ENCODE results near the gene UBQLN4.
"Not testable (repeated sequence)": the region's sequence is repeated elsewhere in the genome, so short reads cannot be mapped to it uniquely, and the experiment has no call there.

The UBQLN4 gene

DNA sequence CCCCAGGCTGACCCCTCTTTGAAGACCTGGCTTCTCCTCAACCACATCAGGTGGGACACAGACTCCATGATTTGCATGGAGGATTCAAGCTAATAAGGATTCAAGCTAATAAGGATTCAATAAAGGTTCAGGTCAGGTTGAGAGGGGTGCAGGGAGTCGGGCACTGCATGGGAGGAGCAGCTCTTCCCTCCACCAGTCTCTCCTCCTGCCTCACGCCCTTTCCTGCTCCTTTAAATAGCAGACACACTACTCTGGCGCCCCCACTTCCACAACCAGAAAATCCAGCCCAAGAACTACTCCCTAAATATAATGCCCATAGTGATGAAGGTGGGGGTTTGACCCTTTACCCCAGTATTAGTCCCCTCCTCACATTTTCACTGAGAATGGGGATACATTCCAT lies 21.6 kb upstream of the UBQLN4 start:
- DNase-seq = no peak
- peaks cover 0 to 4% of the 10 kb centered on the region in 2 donors for H3K27me3 Mint-ChIP-seq
- no peak for ATAC-seq (replicated peaks)
- no peaks in the 10 kb centered on the region for H3K9me3 Mint-ChIP-seq
- H3K4me1 Mint-ChIP-seq = peaks cover 8 to 15% of the 10 kb centered on the region in 2 donors
- H3K36me3 Mint-ChIP-seq = no peaks in the 10 kb centered on the region
- H3K27ac Mint-ChIP-seq = no peak overlapping the region
- no peak overlapping the region for H3K4me3 Mint-ChIP-seq

DNA sequence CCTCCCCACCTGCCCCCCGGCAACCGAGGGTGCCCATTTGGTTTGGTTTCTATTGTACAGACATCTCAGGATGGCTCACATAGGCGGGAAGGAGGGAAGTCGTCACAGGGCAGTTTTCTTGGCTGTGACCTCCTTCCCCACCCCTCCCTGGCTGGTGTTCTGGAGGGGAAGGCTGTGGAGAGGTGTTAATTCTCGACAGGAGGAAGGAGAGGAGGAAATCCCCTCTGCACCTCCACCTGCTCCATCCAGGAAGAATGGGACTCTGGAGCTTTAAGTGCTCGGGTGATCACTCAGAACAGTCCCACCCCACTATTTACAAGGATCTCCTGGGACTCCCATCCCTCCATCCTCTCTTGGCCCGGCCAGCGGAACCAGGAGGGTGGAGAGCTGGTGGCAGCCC lies 21.1 kb upstream of the UBQLN4 start:
- Mint-ChIP-seq H3K27me3 (peaks cover 0 to 5% of the 10 kb centered on the region in 2 donors), H3K36me3 (no peaks in the 10 kb centered on the region), H3K9me3 (no peaks in the 10 kb centered on the region), H3K4me3 (no peak overlapping the region), H3K27ac (no peak overlapping the region), H3K4me1 (peaks cover 8 to 15% of the 10 kb centered on the region in 2 donors)
- ATAC-seq (replicated peaks) (no peak), DNase-seq (no peak)

DNA sequence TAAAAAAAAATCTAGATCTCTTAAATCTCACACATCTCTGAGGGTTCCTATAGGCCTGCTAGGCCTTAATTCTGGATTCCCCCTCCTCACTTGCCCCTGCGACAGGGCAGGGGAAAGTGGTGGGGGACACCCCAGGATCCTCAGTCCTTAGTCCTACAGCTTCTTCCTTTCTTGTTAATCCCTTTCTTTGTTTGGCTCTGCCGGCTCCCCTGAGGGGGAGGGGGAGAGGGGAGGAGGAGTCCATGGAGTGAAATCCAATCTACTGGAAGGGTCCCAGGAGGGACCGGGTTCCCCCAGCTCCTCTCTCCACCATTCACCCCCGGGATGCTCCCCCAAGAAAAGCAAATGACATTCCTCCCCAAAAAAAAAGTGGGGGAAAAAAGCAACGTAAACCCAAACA lies 20.1 kb upstream of the UBQLN4 start:
- Mint-ChIP-seq H3K4me3 (no peak overlapping the region), H3K27me3 (peaks cover 0 to 5% of the 10 kb centered on the region in 2 donors), H3K9me3 (no peaks in the 10 kb centered on the region), H3K4me1 (peaks cover 8 to 13% of the 10 kb centered on the region in 2 donors), H3K36me3 (no peaks in the 10 kb centered on the region), H3K27ac (no peak overlapping the region)
- ATAC-seq (replicated peaks) = no peak
- no peak for DNase-seq

DNA sequence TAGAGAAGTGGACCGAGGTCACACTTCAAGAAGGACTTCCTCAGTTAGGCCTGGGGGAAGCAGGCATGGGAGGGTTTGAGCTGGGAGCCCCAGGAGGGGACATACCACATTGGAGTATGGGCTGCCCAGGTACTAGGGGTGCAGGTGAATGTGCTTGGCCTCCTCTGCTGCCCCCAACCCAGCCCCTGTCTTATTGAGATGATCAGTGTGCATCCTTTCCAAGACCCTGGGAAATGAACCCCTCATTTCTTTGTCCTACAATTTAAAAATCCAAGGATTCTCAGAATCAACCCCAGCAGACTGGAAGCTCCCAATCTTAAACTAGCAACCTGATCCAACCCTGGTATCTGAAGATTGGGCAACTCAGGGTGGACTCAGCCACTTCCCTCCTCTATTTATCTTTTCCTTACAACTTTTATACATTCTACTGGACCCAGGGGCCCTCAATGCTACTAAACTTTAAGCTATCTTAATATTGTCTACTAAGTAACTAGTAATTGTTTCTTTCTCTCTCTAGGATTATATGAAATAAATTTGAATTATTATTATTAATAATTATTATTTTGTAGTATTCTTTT lies 19.6 kb upstream of the UBQLN4 start:
- DNase-seq = no peak
- H3K27me3 Mint-ChIP-seq = peaks cover 0 to 5% of the 10 kb centered on the region in 2 donors
- peaks cover 8 to 12% of the 10 kb centered on the region in 2 donors for H3K4me1 Mint-ChIP-seq
- no peak overlapping the region for H3K27ac Mint-ChIP-seq
- no peaks in the 10 kb centered on the region for H3K36me3 Mint-ChIP-seq
- no peak overlapping the region for H3K4me3 Mint-ChIP-seq
- ATAC-seq (replicated peaks) = no peak
- no peaks in the 10 kb centered on the region for H3K9me3 Mint-ChIP-seq

DNA sequence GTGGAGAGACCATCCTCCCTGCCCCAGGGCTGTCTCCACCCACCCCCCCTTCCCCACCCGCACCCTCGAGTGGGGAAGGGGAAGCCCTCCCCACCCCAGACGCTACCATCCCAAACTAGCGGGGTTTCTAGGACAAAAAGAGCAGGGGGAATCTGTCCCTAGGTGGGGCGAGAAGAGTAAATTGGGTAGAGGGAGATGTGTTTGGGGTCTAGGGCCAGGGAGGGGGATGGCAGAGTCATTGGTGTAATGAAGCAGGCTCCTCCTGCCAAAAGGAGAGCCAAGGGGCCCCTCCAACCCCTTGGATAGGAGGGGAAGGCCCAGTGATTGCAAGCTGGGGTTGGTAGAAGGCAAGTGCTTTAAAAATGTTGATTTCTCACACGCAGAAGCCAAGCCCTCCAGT lies 18.7 kb upstream of the UBQLN4 start:
- no peak overlapping the region for H3K27ac Mint-ChIP-seq
- H3K4me3 Mint-ChIP-seq = no peak overlapping the region
- no peaks in the 10 kb centered on the region for H3K36me3 Mint-ChIP-seq
- peaks cover 8 to 10% of the 10 kb centered on the region in 2 donors for H3K4me1 Mint-ChIP-seq
- ATAC-seq (replicated peaks) (no peak), DNase-seq (no peak)
- H3K27me3 Mint-ChIP-seq = peaks cover 0 to 5% of the 10 kb centered on the region in 2 donors
- no peaks in the 10 kb centered on the region for H3K9me3 Mint-ChIP-seq

DNA sequence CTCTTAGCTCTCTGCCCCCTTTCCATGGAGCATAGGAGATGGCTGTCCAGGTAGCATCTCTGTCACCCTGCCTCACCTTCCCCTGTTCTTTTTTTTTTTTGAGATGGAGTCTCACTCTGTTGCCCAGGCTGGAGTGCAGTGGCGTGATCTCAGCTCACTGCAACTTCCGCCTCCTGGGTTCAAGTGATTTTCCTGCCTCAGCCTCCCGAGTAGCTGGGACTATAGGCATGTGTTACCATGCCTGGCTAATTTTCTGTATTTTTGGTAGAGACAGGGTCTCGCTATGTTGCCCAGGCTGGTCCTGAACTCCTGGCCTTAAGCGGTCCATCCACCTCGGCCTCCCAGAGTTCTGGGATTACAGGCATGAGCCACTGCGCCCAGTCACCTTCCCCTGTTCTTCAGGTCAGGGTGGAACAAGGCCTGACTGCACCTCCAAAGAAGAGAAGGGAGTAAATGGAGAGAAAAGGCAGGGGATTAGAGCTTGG lies 17.8 kb upstream of the UBQLN4 start:
- H3K36me3 Mint-ChIP-seq = not testable (repeated sequence)
- H3K4me1 Mint-ChIP-seq = peaks cover 10 to 11% of the 10 kb centered on the region in 2 donors

DNA sequence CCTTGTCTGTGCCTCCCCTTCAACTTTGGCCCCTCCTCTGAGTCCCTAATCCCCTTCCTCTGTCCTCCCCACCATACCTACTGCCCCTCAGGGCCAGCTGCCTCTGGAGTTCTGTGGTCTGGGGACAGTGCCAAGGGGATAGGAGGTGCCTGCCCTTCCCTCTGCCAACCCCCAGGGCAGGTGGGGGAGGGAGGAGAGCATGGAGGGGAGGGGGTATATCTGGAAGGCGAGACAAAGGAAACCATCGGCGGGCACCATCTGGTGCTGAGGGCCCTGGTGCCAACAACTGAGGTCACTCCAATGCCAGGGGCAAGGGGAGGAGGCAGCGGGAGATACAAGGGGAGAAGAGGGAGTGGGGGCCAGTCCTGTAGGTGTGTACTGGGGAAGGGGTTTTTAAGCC lies 16.9 kb upstream of the UBQLN4 start:
- Mint-ChIP-seq H3K27me3 (peaks cover 0 to 5% of the 10 kb centered on the region in 2 donors), H3K36me3 (no peaks in the 10 kb centered on the region), H3K9me3 (no peaks in the 10 kb centered on the region), H3K4me3 (no peak overlapping the region), H3K27ac (no peak overlapping the region), H3K4me1 (peaks cover 8 to 11% of the 10 kb centered on the region in 2 donors)
- DNase-seq (no peak), ATAC-seq (replicated peaks) (no peak)

More for the DNA sequence above, 17.8 kb upstream of the UBQLN4 start:
- DNase-seq; H3K4me3 Mint-ChIP-seq; H3K27ac Mint-ChIP-seq; H3K9me3 Mint-ChIP-seq; ATAC-seq (replicated peaks); H3K27me3 Mint-ChIP-seq: not testable (repeated sequence)

DNA sequence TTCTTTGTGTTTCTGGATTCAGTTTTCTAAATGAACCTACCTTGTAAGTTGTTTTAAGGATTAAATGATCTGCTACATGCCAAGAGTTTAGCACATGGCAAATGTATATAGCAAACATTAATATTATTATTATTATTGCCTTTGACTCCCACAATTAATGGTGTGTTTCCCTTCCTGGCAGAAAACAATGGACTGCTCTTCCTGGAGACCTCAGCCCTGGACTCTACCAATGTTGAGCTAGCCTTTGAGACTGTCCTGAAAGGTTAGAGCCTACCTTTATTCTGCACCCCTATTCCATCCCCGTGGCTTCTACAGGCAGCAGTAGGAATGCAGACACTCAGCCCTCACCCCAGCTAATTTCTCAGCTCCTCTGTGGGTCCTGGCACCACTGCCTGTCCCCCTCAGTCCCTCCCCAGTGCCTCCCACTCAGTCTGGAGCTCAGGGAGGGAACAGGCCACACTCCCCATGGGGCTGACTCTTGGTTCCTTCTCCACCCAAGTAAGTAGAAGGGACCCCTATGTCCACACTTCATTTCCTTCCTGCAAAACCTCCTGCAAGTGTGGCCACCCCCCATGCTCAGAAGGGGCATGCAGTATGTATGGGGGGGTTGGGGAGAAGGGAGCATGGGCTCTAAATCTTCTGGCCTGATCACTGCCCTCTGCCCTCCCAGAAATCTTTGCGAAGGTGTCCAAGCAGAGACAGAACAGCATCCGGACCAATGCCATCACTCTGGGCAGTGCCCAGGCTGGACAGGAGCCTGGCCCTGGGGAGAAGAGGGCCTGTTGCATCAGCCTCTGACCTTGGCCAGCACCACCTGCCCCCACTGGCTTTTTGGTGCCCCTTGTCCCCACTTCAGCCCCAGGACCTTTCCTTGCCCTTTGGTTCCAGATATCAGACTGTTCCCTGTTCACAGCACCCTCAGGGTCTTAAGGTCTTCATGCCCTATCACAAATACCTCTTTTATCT lies 16.2 kb upstream of the UBQLN4 start:
- no peak for DNase-seq
- Mint-ChIP-seq H3K9me3 (no peaks in the 10 kb centered on the region), H3K4me3 (no peak overlapping the region), H3K27me3 (peaks cover 0 to 5% of the 10 kb centered on the region in 2 donors), H3K27ac (no peak overlapping the region), H3K4me1 (peaks cover 4 to 6% of the 10 kb centered on the region in 2 donors), H3K36me3 (no peaks in the 10 kb centered on the region)
- ATAC-seq (replicated peaks) = no peak

DNA sequence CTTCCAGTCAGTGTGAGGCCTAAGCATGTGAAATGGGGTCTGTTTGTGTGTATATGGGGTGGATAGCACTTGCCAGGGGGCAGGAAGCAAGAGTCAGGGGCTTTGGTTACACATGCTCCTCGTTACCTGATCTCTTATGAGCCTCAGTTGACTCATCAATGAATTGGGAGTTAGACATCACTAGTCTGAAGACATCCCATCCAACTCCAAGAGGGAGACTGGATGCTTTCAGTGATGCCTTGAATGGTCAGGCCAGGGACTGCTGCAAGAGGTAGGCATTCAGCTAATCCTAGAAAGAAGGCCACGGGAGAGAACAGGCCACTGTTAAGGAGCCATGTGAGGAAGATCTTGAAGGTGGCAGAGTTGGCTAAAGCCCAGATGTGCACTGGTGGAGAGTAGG lies 13.7 kb upstream of the UBQLN4 start:
- DNase-seq (no peak), ATAC-seq (replicated peaks) (no peak)
- H3K27me3 Mint-ChIP-seq = peaks cover 0 to 5% of the 10 kb centered on the region in 2 donors
- no peaks in the 10 kb centered on the region for H3K9me3 Mint-ChIP-seq
- H3K4me1 Mint-ChIP-seq = peaks cover 3 to 6% of the 10 kb centered on the region in 2 donors
- no peak overlapping the region for H3K27ac Mint-ChIP-seq
- H3K36me3 Mint-ChIP-seq = no peaks in the 10 kb centered on the region
- no peak overlapping the region for H3K4me3 Mint-ChIP-seq

DNA sequence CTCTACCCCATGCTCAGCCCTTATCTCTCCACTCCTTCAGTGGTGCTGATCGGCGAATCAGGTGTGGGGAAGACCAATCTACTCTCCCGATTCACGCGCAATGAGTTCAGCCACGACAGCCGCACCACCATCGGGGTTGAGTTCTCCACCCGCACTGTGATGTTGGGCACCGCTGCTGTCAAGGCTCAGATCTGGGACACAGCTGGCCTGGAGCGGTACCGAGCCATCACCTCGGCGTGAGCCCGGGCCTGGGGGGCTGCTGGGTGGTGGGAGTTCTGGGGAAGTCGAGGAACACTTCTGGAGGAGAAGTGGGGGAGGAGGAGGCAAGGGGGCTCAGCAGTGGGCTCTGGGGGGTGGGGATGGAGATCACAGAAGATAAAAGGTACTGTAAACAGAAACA lies 12.3 kb upstream of the UBQLN4 start:
- no peaks in the 10 kb centered on the region for H3K9me3 Mint-ChIP-seq
- no peak for DNase-seq
- peaks cover 0 to 5% of the 10 kb centered on the region in 2 donors for H3K27me3 Mint-ChIP-seq
- peaks cover 5 to 6% of the 10 kb centered on the region in 2 donors for H3K4me1 Mint-ChIP-seq
- ATAC-seq (replicated peaks) = no peak
- H3K4me3 Mint-ChIP-seq = no peak overlapping the region
- H3K27ac Mint-ChIP-seq = no peak overlapping the region
- H3K36me3 Mint-ChIP-seq = no peaks in the 10 kb centered on the region

DNA sequence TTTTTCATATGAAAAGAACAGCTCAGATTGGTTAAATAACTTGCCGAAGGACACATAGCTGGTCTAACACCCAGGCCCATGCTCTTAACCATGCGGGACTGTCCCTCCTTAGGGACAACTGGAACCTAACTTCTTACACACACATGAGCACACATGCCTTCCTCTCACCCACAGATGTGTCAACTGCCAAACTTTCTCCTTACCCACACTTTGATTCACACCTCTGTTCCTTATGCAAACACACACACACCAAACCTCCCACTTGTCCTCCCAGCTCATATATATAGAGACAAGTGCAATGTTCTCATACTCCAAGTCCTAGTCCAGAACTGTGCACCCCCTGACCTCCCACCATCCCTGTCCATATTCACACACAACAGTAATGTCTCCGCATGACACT lies 11.6 kb upstream of the UBQLN4 start:
- Mint-ChIP-seq H3K4me1 (peaks cover 5 to 6% of the 10 kb centered on the region in 2 donors), H3K27ac (no peak overlapping the region), H3K4me3 (no peak overlapping the region), H3K9me3 (no peaks in the 10 kb centered on the region), H3K36me3 (no peaks in the 10 kb centered on the region), H3K27me3 (peaks cover 0 to 1% of the 10 kb centered on the region in 2 donors)
- DNase-seq (no peak), ATAC-seq (replicated peaks) (no peak)

DNA sequence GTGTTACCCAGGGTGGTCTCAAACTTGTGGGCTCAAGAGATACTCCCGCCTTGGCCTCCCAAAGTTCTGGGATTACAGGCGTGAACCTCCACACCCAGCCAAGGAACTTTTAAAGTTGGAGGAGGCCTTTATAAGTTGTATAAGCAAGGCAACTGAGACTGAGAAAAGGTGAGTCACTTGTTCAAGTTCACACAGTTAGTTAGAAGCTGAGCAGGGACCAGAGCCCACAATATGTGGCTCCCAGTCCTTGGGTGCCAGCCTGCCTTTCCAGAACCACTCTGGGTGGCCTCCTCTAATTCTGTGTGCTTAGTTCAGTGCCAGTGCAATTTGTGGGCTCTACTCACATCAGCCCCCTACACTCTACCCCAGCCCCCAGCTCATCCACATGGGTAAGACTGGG lies 11.0 kb upstream of the UBQLN4 start:
- Mint-ChIP-seq H3K27ac (no peak overlapping the region), H3K27me3 (no peaks in the 10 kb centered on the region), H3K4me1 (peaks cover 5 to 6% of the 10 kb centered on the region in 2 donors), H3K36me3 (no peaks in the 10 kb centered on the region), H3K4me3 (no peak overlapping the region), H3K9me3 (no peaks in the 10 kb centered on the region)
- DNase-seq (no peak), ATAC-seq (replicated peaks) (no peak)

DNA sequence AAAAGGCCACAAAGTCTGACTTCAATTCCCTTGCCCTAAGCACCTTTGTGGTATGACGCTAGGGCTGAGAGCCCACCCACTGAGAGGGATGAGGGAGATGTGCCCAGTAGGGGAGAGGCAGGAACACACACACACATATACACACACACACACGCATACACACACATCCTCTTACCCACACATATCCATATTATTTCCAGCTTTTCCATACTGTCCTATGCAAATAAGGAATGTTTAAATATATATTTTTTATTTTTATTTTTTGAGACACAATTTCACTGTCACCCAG lies 10.3 kb upstream of the UBQLN4 start:
- Mint-ChIP-seq H3K27me3 (no peaks in the 10 kb centered on the region), H3K27ac (no peak overlapping the region), H3K9me3 (no peaks in the 10 kb centered on the region), H3K4me3 (no peak overlapping the region), H3K4me1 (peaks cover 5 to 6% of the 10 kb centered on the region in 2 donors), H3K36me3 (peaks cover 0 to 5% of the 10 kb centered on the region in 2 donors)
- ATAC-seq (replicated peaks) (no peak), DNase-seq (no peak)

DNA sequence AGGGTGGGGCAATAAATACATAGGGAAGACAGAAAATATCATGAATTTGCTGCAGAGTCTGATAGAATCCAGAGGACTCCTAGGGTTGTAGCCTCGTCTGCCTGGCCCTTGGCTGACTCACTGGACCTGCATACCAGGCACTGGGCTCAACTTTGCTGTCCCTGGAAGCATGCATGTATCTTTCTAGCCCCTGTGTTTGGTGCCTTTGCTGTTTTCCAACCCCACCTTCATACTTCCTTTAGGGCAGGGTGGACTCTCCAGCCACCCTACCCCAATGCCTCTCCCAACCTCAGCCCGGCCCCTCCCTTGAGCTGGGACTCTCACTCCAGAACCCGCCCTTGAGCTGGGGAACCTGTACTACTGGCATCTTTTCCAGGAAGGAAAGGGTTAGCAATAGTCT lies 8.6 kb upstream of the UBQLN4 start:
- no peak overlapping the region for H3K27ac Mint-ChIP-seq
- no peaks in the 10 kb centered on the region for H3K27me3 Mint-ChIP-seq
- ATAC-seq (replicated peaks) (no peak), DNase-seq (no peak)
- H3K4me1 Mint-ChIP-seq = peaks cover 6 to 9% of the 10 kb centered on the region in 2 donors
- no peak overlapping the region for H3K4me3 Mint-ChIP-seq
- peaks cover 8 to 15% of the 10 kb centered on the region in 2 donors for H3K36me3 Mint-ChIP-seq
- no peaks in the 10 kb centered on the region for H3K9me3 Mint-ChIP-seq
